Mammary epithelial cell (primary cell): ENCODE measurements around the gene TNP1.

Source experiments
- CTCF ChIP-seq, 2 donors: IDR thresholded peaks in 1 of 2; conservative IDR thresholded peaks in 1 of 2; 2 replicates each; pipeline ENCODE4 v1.5.1; 2011 to 2012; ENCODE audit warnings: inconsistent platforms in 2 of 2, low read length in 2 of 2, mild to moderate bottlenecking in 2 of 2, control low read depth in 1 of 2, low read depth in 1 of 2; ENCODE audit not compliant: insufficient read depth in 1 of 2; ENCODE audit errors: extremely low read depth in 1 of 2
- EZH2 ChIP-seq: IDR thresholded peaks from 2 replicates; pipeline ENCODE4 v1.6.1; 2012; ENCODE audit warnings: low read length, inconsistent platforms, borderline replicate concordance

- no peak for TF ChIP-seq CTCF (conservative IDR thresholded peaks at IDR 0.05 in 1 of 2, IDR thresholded peaks at IDR 0.05 in 1 of 2; ENCODE audit: extremely low read depth in 1 of 2, insufficient read depth in 1 of 2, low read depth in 1 of 2, low read length in 2 of 2)
- TF ChIP-seq EZH2 = no peak
Measured at GRCh38 chr2:216882876-216883275, 23.0 kb upstream of the TNP1 start.
